Measurements from ENCODE around the gene SPTBN4.
"Not testable (repeated sequence)": the region's sequence is repeated elsewhere in the genome, so short reads cannot be mapped to it uniquely, and the experiment has no call there.

Gene SPTBN4

GRCh38 chr19:40442328-40443130, 24.3 kb upstream of the SPTBN4 start:
- DNase-seq = no peak

GRCh38 chr19:40443131-40443999, 23.4 kb upstream of the SPTBN4 start:
- DNase-seq = peak; percentile 98

- peak; percentile 98 for DNase-seq
These were observed 22.6 kb upstream of the SPTBN4 start, which contains the start of gene SERTAD3 for GRCh38 chr19:40444000-40444824. TSS of gene SERTAD3 (minus strand) at chr19:40444335. CDS start at chr19:40442080, 2,255 bp downstream.

GRCh38 chr19:40444825-40445312, 21.9 kb upstream of the SPTBN4 start:
- DNase-seq = no peak

GRCh38 chr19:40445780-40446262, 21.0 kb upstream of the SPTBN4 start:
- no peak for DNase-seq

- no peak for DNase-seq
These were observed 20.5 kb upstream of the SPTBN4 start for GRCh38 chr19:40446263-40446784.

GRCh38 chr19:40449506-40449905, 17.3 kb upstream of the SPTBN4 start:
- no peak for DNase-seq

GRCh38 chr19:40450664-40451063, 16.1 kb upstream of the SPTBN4 start:
- DNase-seq = no peak

GRCh38 chr19:40452016-40452415, 14.8 kb upstream of the SPTBN4 start:
- no peak for DNase-seq

- no peak for DNase-seq
These were observed 13.6 kb upstream of the SPTBN4 start for GRCh38 chr19:40453151-40453735.

- DNase-seq = not testable (repeated sequence)
These were observed 12.9 kb upstream of the SPTBN4 start for GRCh38 chr19:40453943-40454342.

- DNase-seq = no peak
These were observed 9.8 kb upstream of the SPTBN4 start for GRCh38 chr19:40457048-40457447.

GRCh38 chr19:40457953-40458596, 8.7 kb upstream of the SPTBN4 start:
- DNase-seq = no peak

- no peak for DNase-seq
These were observed 8.2 kb upstream of the SPTBN4 start for GRCh38 chr19:40458597-40458974.

GRCh38 chr19:40460185-40460584, 6.6 kb upstream of the SPTBN4 start:
- DNase-seq = no peak

GRCh38 chr19:40461669-40462221, 5.1 kb upstream of the SPTBN4 start:
- no peak for DNase-seq

- DNase-seq = not testable (repeated sequence)
These were observed 3.2 kb upstream of the SPTBN4 start for GRCh38 chr19:40463587-40464037.

- DNase-seq = peak; percentile 64
These were observed 2.5 kb upstream of the SPTBN4 start for GRCh38 chr19:40464059-40465024.

- no peak for DNase-seq
These were observed 1.7 kb upstream of the SPTBN4 start for GRCh38 chr19:40465025-40465556.
